ENCODE data around the gene LRPAP1.

DNA sequence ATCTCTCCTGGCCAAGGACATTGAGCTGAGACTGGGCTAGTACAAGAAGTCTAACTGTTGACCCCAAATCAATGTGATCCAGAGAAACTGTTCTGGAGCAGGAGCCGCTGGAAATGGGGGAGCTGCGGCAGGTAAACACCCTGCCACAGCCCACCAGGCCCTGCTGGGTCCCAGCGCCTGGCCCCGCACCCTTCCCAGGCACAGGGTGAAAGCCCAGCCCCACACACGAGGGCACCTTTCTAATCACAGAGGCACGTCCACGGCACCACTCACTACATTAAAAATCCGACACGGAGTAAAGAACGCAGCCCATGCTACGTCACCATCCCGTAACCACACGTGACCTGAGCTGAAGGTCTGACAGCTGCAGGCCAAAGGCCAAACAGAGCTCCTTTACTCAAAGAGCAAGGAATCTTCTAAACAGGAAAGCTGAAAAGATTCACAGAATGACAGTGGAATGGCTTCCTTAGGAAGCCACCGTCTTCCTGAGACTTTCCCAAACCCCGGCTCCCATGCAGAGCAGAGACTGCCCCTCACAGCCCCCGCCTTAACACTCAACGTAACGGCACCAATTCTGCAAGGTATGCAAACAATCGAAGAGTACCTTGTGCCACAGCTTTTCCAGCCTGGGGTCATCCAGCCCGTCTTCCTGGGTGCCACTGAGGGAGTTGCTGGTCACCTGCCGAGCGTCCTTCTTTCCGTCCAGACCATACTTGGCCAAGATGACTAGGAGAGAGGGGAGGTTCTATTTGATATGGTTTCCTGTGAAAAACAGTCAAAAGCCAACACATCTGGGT is 12.6 kb downstream of the LRPAP1 start:
- TF ChIP-seq POLR2A (IDR thresholded peaks at IDR 0.05) (no peak), CTCF (IDR thresholded peaks at IDR 0.05) (no peak), EP300 (IDR thresholded peaks at IDR 0.05) (no peak)

All from ovary (tissue), 3 donors.